ENCODE data around the gene STK35.
"Not testable (repeated sequence)": the region's sequence is repeated elsewhere in the genome, so short reads cannot be mapped to it uniquely, and the experiment has no call there.

Gene STK35

DNA sequence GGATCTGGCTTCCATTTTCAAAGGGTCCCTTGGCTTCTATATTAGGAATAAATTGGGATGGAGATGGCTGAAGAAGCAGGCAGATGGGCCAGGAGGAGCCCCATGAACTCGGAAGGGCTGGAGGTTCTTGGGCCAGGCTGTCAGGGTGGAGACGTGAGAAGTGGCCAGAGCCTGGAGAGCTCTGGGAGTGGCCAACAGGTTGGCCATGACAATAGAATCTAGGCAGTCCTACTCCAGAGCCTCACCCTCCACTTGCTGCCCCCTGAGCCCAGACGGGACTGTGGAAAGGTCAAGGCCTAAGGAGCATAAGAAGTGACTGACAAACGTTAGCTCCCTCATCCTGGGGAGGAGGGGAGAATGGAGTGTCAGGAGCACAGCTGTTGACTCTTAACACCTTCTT, 62.1 kb downstream of the STK35 start:
- no peak for DNase-seq

DNA sequence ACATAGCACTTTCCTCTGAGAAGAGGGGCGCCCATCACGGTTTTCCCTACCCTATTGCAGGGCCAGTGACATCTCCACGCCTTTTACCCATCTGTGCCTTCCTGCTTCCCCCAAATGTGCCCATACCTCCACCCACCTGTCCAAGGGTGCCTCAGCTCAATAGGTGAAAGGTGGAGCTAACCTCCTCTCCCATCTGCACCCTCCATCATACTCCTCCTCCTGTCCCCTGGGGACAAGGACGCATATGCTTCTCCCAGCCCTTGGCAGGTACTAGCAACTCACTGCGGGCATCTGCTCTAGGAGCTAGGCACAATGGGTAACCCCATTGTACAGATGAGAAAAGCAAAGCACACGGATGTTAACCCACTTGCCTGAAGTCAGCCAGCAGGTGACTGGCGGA, 62.8 kb downstream of the STK35 start:
- no peak for DNase-seq

DNA sequence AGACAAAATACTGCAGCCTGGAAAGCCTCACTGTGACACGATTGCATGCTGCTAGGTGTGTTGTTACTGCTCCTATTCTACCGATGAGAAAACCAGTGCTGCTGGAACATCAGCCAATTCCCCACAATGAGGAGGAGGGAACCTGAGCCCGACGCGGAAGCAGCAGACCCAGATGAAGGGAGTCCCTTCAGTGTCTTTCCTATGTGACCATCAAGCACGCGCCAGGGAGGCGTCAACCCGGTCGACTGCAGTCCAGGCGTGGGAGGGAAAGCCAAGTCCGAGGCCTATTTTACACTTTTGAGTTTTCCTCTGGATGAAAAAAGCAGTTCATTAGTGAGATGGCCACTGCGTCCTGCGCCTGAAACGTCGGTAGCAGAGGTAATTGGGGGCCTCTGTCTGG, 63.3 kb downstream of the STK35 start:
- no peak for DNase-seq

DNA sequence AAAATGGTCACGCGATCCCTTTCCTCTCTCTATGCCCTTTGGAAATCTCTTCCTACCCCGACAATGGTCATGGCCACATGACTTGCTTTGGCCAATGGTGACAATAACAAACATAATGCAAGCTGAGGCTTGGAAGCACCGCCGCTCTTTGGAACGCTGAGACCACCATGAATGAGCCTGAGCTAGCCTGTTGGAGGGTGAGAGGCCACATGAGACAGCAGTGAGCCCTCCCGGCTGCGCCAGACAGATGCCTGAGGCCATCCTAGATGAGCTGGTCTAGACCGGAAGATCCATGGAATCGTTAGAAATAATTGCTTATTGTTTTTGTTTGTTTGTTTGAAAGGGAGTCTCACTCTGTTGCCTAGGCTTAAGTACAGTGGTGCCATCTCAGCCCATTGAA, 64.2 kb downstream of the STK35 start:
- DNase-seq = no peak

DNA sequence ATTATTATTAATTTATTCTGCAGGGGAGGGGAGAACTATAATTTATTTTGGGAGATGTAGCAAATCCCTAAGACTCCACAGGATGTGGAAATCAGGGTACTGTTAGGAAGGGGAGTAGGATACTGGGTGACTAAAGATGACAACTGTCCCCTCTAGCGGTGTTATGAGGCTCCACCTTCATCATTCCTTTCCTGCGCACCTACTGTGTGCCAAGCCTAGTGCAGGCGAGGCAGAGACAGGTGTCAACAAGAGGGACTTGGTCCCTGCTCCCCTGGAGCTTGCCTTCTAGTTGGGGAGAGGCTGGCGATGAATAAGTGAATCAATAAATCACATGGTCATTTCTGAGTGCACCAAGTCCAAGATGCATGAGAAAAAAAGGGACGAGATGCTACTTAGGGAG, 65.5 kb downstream of the STK35 start:
- DNase-seq = no peak

DNA sequence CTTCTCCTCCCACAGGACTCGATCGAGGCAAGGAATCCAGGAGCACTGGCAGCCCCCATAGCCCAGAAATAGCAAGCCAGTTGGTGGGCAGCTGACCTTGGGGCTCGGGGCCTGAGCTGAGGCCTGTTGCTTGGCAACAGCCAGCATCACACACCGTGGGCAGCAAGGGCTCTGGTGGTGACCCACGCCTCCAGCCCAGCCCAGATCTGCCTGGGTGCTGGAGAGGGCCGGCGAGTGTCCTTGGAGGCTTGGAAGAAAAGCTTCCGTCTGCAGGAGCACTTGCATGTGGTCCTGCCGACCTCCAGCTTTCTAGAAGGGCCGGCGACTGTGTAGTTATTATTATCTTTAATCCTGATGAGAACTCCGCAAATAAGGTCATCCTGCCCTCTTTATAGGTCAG, 67.3 kb downstream of the STK35 start:
- no peak for DNase-seq

DNA sequence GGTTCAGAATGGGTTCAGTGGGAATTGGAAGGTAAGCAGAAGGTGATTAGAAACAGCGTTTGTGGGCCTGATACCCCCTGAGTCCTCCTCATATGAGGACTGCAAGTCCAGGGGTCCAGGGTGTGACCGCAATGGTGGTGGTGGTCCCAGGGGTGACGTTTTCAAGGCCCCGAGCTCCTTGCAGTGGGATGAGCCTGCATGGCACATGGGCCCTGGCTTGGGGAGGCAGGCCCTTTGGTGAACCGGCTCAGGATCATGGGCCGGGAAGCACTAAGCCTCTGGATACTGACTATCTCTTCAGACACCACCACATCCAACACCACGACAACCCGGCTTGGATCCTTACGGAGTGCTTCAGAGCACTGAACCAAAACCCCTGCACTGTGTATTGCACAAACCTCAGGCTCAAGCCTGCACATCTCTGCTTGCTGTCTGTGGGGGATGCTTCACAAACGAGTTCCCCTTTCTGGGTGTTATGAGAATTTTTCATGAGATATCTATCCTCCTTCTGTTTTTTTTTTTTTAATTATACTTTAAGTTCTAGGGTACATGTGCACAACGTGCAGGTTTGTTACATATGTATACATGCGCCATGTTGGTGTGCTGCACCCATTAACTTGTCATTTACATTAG, 67.9 kb downstream of the STK35 start:
- no peak for DNase-seq

DNA sequence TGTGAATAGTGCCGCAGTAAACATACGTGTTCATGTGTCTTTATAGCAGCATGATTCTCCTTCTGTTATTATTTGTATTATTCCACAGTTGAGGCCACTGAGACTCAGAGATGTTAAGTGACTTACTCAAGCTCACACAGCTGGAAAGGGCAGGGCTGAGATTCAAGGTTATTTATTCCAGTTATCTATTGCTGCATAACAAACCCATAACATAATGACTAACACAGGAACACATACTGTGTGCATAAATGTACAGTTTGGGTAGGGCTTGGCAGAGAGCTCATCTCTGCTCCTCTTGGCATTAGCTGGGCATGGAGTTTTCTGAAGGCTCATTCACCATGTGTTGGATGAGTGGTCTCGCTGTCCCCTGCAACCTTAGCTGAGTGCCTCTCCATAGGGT, 68.8 kb downstream of the STK35 start:
- DNase-seq = no peak

DNA sequence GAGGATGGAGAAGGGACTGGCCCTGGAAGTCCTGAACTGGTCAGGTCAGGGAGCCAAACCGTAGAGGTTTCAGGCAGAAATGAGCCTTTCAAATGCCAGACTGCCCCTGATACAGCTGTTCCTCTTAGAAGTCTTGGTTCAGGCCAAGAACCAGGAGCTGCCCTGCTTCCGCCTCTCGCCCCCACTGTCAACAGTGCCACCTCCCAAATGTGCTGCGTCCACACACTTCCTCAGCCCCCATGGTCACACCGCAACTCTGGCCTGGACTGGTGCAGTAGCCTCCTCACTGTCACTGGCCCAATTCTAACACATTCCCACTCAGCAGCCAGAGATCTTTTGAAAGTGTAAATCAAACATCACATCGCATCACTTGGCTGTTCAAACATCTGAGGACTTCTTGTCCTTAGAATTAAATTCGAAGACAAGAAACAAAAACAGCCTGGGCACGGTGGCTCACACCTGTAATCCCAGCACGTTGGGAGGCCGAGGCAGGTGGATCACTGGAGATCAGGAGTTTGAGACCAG, 69.7 kb downstream of the STK35 start:
- no peak for DNase-seq

DNA sequence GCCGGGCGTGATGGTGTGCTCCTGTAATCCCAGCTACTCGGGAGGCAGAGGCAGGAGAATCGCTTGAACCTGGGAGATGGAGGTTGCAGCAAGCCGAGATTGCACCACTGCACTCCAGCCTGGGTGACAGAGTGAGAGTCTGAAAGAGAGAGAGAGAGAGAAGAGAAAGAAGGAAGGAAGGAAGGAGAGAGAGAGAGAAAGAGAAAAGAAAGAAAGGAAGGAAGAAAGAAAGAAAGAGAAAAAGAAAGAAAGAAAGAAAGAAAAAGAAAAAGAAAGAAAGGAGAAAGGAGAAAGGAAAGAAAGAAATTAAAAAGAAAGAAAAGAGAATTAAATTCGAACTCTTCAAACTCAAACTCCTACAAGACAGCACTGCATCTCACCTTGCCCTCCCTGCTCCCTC, 70.2 kb downstream of the STK35 start:
- not testable (repeated sequence) for DNase-seq

DNA sequence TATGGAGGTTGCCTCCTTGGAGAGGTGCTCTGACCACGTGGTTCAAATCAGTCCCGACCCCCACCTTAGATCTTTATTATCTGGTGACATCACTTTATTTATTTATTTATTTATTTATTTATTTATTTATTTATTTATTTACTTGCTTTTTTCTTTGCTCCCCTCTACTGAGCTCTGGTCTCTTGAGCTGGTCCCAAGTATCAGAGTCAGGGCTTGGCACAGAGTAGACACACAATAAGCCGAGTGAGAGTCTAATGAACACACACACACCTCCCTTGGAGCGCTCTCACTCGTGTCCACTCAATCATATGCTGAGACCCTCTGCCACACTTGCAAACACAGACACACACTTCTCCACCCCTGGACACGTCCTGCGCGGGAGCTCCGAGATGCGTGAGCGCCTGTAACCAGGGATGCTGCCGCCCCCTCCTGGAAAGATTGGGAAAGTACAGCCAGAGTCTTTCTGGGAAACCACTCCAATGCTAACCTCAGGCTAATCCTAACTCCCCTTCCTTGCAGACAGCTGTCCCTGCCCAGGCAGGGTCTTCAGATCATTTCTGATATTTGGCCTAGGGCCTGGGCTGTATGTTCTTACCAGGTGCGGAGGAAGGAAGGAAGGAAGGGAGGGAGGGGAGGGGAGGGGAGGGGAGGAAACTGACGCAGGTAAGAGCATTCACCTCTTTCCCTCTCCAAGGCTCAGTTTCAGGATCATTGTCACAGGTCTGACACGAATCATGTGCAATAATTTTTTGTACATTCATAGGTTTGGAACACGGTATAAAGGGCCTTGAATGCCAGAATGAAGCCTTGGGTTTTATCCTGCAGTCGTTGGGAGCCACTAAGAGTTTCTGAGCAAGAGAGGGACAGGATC, 70.9 kb downstream of the STK35 start:
- peak; percentile 52 for DNase-seq

DNA sequence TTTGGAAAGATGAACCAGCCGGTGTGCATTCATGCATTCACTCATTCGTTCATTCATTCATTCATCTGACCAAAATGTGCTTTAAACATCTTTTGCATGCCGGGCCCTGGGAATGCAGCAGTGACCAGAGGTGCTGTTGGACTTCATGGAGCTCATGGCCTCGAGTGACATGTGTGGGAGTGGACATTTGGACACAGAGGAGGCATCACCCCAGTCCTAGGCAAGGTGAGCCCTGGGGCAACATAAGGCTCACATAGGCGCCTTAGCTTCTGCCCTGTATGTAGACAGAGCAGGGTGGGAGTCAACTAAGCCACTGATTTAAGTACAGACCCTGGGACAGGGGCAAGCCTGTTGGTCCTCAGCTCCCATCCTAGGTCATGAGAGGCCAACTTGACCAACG, 71.6 kb downstream of the STK35 start:
- no peak for DNase-seq

DNA sequence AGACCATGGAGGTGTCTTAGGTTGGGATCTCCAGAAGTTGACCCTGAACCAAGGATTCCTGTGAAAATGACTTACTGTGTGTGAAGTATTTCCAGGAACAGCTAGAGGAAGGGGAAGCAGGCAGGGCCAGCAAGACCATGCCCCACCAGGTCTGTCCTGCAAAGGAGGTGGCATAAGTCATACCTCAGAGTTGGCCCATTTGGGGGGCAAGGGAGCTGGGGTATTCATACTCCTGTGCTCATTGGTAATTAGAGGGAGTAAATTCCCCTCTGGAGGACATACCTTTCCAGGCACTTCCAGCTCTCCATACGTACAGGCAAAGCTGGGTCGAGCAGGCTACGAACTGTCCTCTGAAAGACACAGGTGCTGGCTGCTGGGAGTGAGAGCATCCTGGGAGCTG, 72.4 kb downstream of the STK35 start:
- no peak for DNase-seq

DNA sequence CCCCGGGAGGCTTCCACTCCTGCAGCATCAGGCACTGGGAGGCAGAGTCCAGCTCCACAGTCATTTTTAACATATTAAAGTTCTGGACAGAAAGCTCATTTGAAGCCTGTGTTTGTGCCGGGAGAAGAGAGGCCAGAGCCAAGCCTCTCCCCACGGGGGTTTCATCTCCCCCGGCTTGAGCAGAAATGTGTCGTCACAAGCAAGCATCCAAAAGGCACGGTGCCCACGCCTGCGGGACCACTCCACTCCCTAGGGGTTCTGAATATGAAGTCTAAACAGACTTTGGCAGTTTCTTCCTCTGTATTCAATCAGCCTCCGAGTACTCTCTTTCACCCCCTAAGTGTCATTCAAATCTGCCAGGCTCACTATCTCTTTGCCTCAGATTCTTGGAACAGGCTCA, 75.3 kb downstream of the STK35 start:
- DNase-seq = no peak

DNA sequence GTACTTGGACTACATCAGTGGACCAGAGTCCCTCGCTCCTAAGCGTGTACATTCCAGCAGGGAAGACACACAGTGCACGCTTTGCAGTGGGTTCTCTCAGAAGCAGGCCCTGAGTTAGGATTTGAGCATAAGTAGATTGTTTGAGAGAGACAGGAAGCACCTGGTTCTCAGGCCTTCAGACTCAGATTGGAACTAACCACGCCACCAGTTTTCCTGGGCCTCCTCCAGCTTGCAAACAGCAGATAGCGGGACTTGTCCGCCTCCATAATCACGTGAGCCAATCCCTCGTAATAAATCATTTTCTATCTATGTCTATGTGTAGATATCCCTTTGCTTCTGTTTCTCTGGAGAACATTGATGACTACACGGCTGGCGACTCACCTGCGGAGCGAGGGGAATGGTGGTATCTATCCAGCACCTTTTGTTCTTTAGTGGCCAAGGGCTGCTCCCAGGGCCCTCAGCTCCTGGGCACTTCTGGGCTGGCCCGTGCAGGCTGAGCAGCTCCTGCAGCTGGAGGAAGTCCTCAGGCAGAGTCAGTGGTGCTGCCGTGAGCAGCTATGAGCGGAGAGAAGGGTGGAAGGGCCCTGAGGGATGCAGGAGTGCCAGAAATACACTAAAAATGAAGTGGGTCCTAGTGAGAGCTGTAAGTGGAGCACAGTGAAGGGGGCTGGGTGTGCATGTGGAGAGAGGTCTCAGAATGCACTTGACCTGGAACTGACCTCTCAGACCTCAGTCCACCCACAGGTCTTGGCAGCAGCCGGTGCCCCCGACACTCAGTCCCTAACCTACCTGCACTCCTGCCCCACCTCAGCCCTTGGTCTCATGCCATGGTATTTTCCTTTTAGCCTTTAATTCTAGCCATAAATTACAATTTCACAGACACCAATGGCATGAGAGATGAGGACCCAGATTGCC, 76.9 kb downstream of the STK35 start:
- no peak for DNase-seq

DNA sequence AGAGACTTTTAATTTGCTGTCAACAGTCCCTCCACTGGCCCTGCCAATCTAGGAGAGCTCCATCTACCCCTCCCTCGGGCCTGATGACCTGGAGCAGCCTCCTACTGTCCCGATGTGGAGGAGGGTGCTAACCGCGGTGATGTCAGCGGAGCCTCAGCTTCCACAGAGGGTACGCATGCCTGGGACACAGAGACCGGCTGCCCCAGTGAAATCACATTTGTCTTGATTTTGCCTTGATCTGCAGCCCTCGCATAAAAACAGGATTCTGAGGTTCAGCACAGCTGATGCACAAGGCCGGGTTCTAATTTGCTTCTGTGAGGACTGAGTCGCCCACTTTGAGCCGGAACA, 77.6 kb downstream of the STK35 start:
- DNase-seq = no peak

DNA sequence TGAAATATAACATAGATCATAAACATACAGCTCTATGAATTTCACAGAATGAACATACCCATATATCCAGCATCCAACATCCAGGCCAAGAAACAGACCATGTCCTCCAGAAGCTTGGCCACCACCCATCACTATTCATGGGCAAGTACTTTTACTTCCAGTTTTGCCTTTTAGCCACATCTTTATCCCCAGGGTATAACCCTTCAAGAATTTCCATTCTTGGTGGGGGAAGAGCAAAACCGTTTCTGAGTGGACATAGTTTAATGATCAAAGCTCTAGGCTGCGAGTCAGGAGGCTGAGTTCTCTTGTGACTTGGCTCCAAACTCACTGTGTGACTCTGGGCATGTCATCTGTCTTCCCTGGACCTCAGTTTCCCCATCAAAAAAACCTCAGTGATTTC, 78.3 kb downstream of the STK35 start:
- DNase-seq = no peak

DNA sequence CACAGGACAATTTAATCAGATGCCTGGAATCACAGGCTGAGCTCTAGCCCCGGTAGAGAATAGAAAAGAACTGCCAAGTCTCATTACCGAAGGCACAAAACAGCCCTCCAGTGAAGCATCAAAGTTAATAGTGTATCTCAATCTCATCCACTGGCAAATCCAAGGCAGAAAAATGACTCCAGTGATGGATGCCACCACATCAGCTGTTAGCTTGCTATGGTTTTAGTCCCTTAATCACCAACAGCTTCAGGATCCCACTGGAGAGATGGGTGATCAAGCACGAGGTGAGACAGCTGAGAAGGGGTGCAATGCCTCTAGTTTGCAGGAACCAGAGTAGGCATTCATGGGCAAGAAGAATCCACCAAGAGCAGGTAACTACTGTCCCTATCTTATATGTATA, 81.8 kb downstream of the STK35 start:
- DNase-seq = no peak

DNA sequence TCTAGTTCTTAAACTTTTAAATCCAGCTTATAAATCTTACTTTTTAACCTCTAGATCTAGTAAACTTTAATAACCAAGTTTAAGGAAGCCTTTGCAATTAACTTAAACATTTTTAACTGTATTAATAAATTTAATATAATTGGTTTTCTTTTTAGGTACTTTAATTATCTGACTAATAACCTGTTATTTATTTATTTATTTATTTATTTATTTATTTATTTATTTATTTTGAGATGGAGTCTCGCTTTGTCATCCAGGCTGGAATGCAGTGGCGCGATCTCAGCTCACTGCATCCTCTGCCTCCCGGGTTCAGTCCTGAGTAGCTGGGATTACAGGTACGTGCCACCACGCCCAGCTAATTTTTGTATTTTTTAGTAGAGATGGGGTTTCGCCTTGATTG, 83.3 kb downstream of the STK35 start:
- not testable (repeated sequence) for DNase-seq

DNA sequence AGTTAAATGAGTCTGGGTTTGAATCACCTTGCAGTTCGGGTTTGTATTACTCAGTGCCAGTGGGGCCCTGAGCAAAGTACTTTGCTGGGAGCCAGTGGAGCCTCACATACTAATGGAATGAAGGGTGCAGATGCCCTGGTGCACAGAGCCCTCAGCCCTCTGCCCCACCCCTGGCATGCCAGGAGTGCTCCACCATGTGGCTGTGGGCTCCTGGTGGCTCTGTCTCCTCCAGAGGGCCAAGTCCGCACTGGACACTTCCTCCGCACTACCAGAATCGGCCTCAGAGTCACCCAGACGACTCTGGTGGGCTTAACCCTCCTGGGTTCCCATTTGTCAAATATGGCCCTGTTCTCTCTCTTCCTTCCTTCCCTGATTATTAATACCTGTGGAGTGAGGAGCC, 94.0 kb downstream of the STK35 start:
- DNase-seq = no peak

DNA sequence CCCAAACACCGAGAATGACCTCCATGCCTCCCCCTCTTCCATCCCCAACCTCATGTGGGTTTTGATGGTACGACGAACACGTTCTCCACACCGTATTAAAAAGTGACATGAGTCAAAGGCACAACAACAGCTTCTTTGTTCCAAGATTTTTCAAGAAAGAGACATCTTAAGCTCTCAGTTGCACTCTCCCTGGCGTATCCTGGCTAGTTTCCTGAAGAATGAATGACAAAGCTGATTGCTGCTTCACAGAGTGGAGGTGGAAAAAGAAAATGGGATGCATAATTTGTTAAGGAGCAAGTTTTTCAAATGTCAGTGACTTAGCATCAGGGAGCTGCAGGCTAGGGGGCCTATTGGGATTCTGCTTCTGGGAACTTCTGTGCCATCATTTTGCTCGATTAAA, 95.5 kb downstream of the STK35 start:
- no peak for DNase-seq

Measured in NK-92 treated with Interleukin-12 subunit alpha and Interleukin-12 subunit beta, amount 100 ng/mL, for 24 hours (cell line).